ENCODE measurements around the gene SRPK2.

DNA sequence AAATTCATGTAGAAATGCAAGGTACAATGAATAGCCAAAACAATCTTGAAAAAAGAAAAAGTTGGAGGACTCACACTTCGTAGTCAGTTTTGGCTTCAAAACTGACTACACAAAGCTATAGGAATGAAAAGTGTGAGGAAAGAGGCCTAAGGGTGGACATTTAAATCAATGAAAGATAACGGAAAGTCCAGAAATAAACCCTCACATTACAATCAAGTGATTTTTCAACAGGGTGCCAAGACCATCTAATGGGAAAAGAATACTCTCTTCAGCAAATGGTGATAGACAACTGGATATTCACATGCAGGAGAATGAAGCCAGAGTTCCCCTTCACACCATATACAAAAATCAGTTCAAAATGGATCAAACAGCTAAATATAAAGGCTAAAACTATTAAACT lies 106.8 kb downstream of the SRPK2 start:
- TF ChIP-seq POLR2AphosphoS5 (IDR thresholded peaks at IDR 0.05) = no peak
- TF ChIP-seq POLR2A (IDR thresholded peaks at IDR 0.05) = no peak

Data from prostate gland (tissue), 1 donor.